ENCODE data around the gene PHACTR1. TPM values are rescaled to one million over a fixed set of nuclear protein-coding genes. Genes with fewer than 3 reads are reported as not detected.
A peak's percentile ranks its signal among the peaks of the same experiment; 100 is the strongest.

PHACTR1 gene
- total and polyA plus RNA-seq, 9 of the 15 experiments (the other 6 are each of a cell fraction or from before 2014, with no cell fraction given) = 11.5 to 32.6 (median 22.0) TPM

GRCh38 chr6:13302751-13303667 is 586.4 kb downstream of the PHACTR1 start (continued):
- TF ChIP-seq HBP1 (CRISPR knock-in tag; IDR thresholded peaks at IDR 0.05) (peak; percentile 21; the same call in 1 of the 2 replicates), FOXK2 (conservative IDR thresholded peaks at IDR 0.05 in 1 of 2, IDR thresholded peaks at IDR 0.05 in 1 of 2; ENCODE audit: low read depth in 2 of 2) (peak; percentile 49 to 63; a peak in 3 of 4 replicates), RBM22 (IDR thresholded peaks at IDR 0.05; ENCODE audit: low read depth, low read length, poor library complexity, severe bottlenecking) (no peak), ZNF561 (CRISPR knock-in tag; conservative IDR thresholded peaks at IDR 0.05) (no peak), KHSRP (IDR thresholded peaks at IDR 0.05) (no peak), RHOXF2B (CRISPR knock-in tag; conservative IDR thresholded peaks at IDR 0.05) (no peak), USF2 (CRISPR knock-in tag; IDR thresholded peaks at IDR 0.05) (peak; percentile 64), SMAD1 (IDR thresholded peaks at IDR 0.05; ENCODE audit: low read depth, low read length, partially characterized antibody) (peak; percentile 83), THAP7 (CRISPR knock-in tag; IDR thresholded peaks at IDR 0.05) (no peak), CHD7 (IDR thresholded peaks at IDR 0.05; ENCODE audit: low read depth, low read length) (no peak), ZNF431 (CRISPR knock-in tag; IDR thresholded peaks at IDR 0.05) (no peak), MEF2D (tag; conservative IDR thresholded peaks at IDR 0.05; ENCODE audit: low read depth) (peak; percentile 78; the same call in 1 of the 2 replicates)
